Mesendoderm (in vitro differentiated cells): ENCODE data around the gene E2F8.

Experiments used
- DNase-seq: peaks from one replicate; pipeline ENCODE4 v3.0.0; 2013
- H2AK5ac ChIP-seq: 2 replicates; pipeline ENCODE4 v1.6.1; 2013; ENCODE audit warnings: low read length, inconsistent platforms
- H2BK120ac ChIP-seq: 2 replicates; pipeline ENCODE4 v1.6.1; 2013; ENCODE audit warnings: low read depth, mild to moderate bottlenecking, low read length, moderate library complexity, mixed read lengths
- H2BK15ac ChIP-seq: replicated peaks from 2 replicates; pipeline ENCODE4 v1.6.1; 2013; ENCODE audit warnings: low read depth, mild to moderate bottlenecking, moderate library complexity
- H2BK5ac ChIP-seq: 2 replicates; pipeline ENCODE4 v1.6.1; 2013; ENCODE audit warnings: low read length, inconsistent platforms
- H3K18ac ChIP-seq: 2 replicates; pipeline ENCODE4 v1.6.1; 2013; ENCODE audit warnings: mild to moderate bottlenecking, low read length, mixed read lengths
- H3K23ac ChIP-seq: one replicate; pipeline ENCODE4 v1.6.1; 2013; ENCODE audit warnings: low read length
- H3K27ac ChIP-seq: 2 replicates; pipeline ENCODE4 v1.5.1; 2013; ENCODE audit warnings: low read depth, mild to moderate bottlenecking, inconsistent platforms, low read length, moderate library complexity
- H3K27me3 ChIP-seq: 2 replicates; pipeline ENCODE4 v1.6.1; 2013; ENCODE audit warnings: low read length, control low read depth, mild to moderate bottlenecking, inconsistent platforms; ENCODE audit not compliant: insufficient read depth, poor library complexity
- H3K36me3 ChIP-seq: 2 replicates; pipeline ENCODE4 v1.6.1; 2013; ENCODE audit warnings: low read length, inconsistent platforms; ENCODE audit not compliant: control insufficient read depth, insufficient read depth
- H3K4ac ChIP-seq: one replicate; pipeline ENCODE4 v1.6.1; 2013; ENCODE audit warnings: low read depth, mild to moderate bottlenecking, low read length, moderate library complexity
- H3K4me1 ChIP-seq: 2 replicates; pipeline ENCODE4 v1.6.1; 2013; ENCODE audit warnings: low read depth, low read length, inconsistent platforms; ENCODE audit not compliant: control insufficient read depth
- H3K4me2 ChIP-seq: 2 replicates; pipeline ENCODE4 v1.6.1; 2013; ENCODE audit warnings: low read length
- H3K4me3 ChIP-seq: 2 replicates; pipeline ENCODE4 v1.5.1; 2013; ENCODE audit warnings: mild to moderate bottlenecking, low read length
- H3K56ac ChIP-seq: one replicate; pipeline ENCODE4 v1.6.1; 2013; ENCODE audit warnings: low read length
- H3K79me1 ChIP-seq: 2 replicates; pipeline ENCODE4 v1.6.1; 2013; ENCODE audit warnings: low read length, inconsistent platforms
- H3K79me2 ChIP-seq: 2 replicates; pipeline ENCODE4 v1.6.1; 2013; ENCODE audit warnings: mild to moderate bottlenecking, low read length; ENCODE audit not compliant: control insufficient read depth, insufficient read depth
- H3K9ac ChIP-seq: 2 replicates; pipeline ENCODE4 v1.6.1; 2013; ENCODE audit warnings: low read length, inconsistent platforms
- H4K5ac ChIP-seq: one replicate; pipeline ENCODE4 v1.6.1; 2013; ENCODE audit warnings: low read length
- H4K8ac ChIP-seq: one replicate; pipeline ENCODE4 v1.6.1; 2013; ENCODE audit warnings: low read depth, mild to moderate bottlenecking, control low read depth, low read length, moderate library complexity
- WGBS: extraction: QIAGEN DNeasy Blood & Tissue Kit; methylation state at CpG from one replicate; pipeline ENCODE4 v1.1.7; 2013; ENCODE audit warnings: low lambda C conversion rate, missing lambda C conversion rate; ENCODE audit not compliant: insufficient coverage; ENCODE audit errors: extremely low coverage; 5-methylcytosine and 5-hydroxymethylcytosine counted together

The E2F8 gene

GRCh38 chr11:19187114-19187832, 53.5 kb downstream of the E2F8 start:
- Histone ChIP-seq H3K18ac (peak overlapping the region; percentile 16), H3K9ac (no peak overlapping the region), H3K4me2 (no peak overlapping the region), H4K5ac (no peak overlapping the region), H3K4ac (no peak overlapping the region), H4K8ac (no peak overlapping the region), H2BK5ac (no peak overlapping the region), H3K23ac (no peak overlapping the region), H3K4me1 (peaks cover 2% of the 10 kb centered on the region), H3K79me1 (no peaks in the 10 kb centered on the region), H2AK5ac (no peak overlapping the region), H3K27ac (no peak overlapping the region), H3K36me3 (no peaks in the 10 kb centered on the region), H2BK15ac (no peak overlapping the region), H3K56ac (no peak overlapping the region), H2BK120ac (no peak overlapping the region), H3K79me2 (no peaks in the 10 kb centered on the region), H3K27me3 (no peaks in the 10 kb centered on the region), H3K4me3 (no peak overlapping the region)
- no CpG with 5 or more reads among the region's 5 CpGs for WGBS
- no peak for DNase-seq

GRCh38 chr11:19185516-19186052, 55.2 kb downstream of the E2F8 start:
- Histone ChIP-seq H2AK5ac (no peak overlapping the region), H3K27ac (no peak overlapping the region), H3K4ac (no peak overlapping the region), H2BK5ac (no peak overlapping the region), H3K4me1 (peaks cover 2% of the 10 kb centered on the region), H3K36me3 (no peaks in the 10 kb centered on the region), H3K56ac (no peak overlapping the region), H3K4me2 (no peak overlapping the region), H2BK120ac (no peak overlapping the region), H3K79me1 (no peaks in the 10 kb centered on the region), H3K79me2 (no peaks in the 10 kb centered on the region), H4K8ac (no peak overlapping the region), H3K9ac (no peak overlapping the region), H3K27me3 (no peaks in the 10 kb centered on the region), H4K5ac (no peak overlapping the region), H2BK15ac (no peak overlapping the region), H3K18ac (no peak overlapping the region), H3K4me3 (no peak overlapping the region), H3K23ac (no peak overlapping the region)
- DNase-seq: no peak
- no CpG with 5 or more reads among the region's 6 CpGs for WGBS

- no peak for DNase-seq
- H3K9ac ChIP-seq: no peak overlapping the region
- no CpG with 5 or more reads among the region's 2 CpGs for WGBS
Observed at GRCh38 chr11:19185036-19185435, 55.7 kb downstream of the E2F8 start.

GRCh38 chr11:19183646-19184045, 57.1 kb downstream of the E2F8 start:
- Histone ChIP-seq H4K8ac (no peak overlapping the region), H3K27ac (no peak overlapping the region), H3K4me1 (peaks cover 2% of the 10 kb centered on the region), H4K5ac (no peak overlapping the region), H3K56ac (no peak overlapping the region), H3K4ac (no peak overlapping the region), H2BK15ac (no peak overlapping the region), H3K18ac (no peak overlapping the region), H2BK5ac (no peak overlapping the region), H3K9ac (no peak overlapping the region), H3K79me1 (no peaks in the 10 kb centered on the region), H3K4me3 (no peak overlapping the region), H2AK5ac (no peak overlapping the region), H3K36me3 (no peaks in the 10 kb centered on the region), H3K27me3 (no peaks in the 10 kb centered on the region), H3K79me2 (no peaks in the 10 kb centered on the region), H3K4me2 (no peak overlapping the region), H2BK120ac (no peak overlapping the region), H3K23ac (no peak overlapping the region)
- WGBS: no CpG with 5 or more reads among the region's 7 CpGs
- peak; percentile 83 for DNase-seq

More at GRCh38 chr11:19185036-19185435, 55.7 kb downstream of the E2F8 start:
- Histone ChIP-seq H4K8ac (no peak overlapping the region), H3K36me3 (no peaks in the 10 kb centered on the region), H3K4ac (no peak overlapping the region), H3K23ac (no peak overlapping the region), H2BK120ac (no peak overlapping the region), H3K79me2 (no peaks in the 10 kb centered on the region), H3K4me3 (no peak overlapping the region), H3K4me1 (peaks cover 2% of the 10 kb centered on the region), H3K18ac (no peak overlapping the region), H2AK5ac (no peak overlapping the region), H3K27ac (no peak overlapping the region), H2BK15ac (no peak overlapping the region), H2BK5ac (no peak overlapping the region), H3K27me3 (no peaks in the 10 kb centered on the region), H3K4me2 (no peak overlapping the region), H3K56ac (no peak overlapping the region), H4K5ac (no peak overlapping the region), H3K79me1 (no peaks in the 10 kb centered on the region)

GRCh38 chr11:19181531-19182261, 59.0 kb downstream of the E2F8 start:
- no peak overlapping the region for H4K5ac ChIP-seq
- H3K4me1 ChIP-seq: no peaks in the 10 kb centered on the region
- H3K4ac ChIP-seq: no peak overlapping the region
- no peaks in the 10 kb centered on the region for H3K27me3 ChIP-seq
- H3K18ac ChIP-seq: no peak overlapping the region
- H3K4me3 ChIP-seq: no peak overlapping the region
- H3K36me3 ChIP-seq: no peaks in the 10 kb centered on the region
- H3K4me2 ChIP-seq: no peak overlapping the region
- no peak overlapping the region for H3K27ac ChIP-seq
- no peak overlapping the region for H2BK120ac ChIP-seq
- H3K9ac ChIP-seq: no peak overlapping the region
- no peak overlapping the region for H3K56ac ChIP-seq
- H2BK5ac ChIP-seq: no peak overlapping the region
- no peak overlapping the region for H2BK15ac ChIP-seq
- no peaks in the 10 kb centered on the region for H3K79me2 ChIP-seq
- H4K8ac ChIP-seq: no peak overlapping the region
- no CpG with 5 or more reads among the region's 5 CpGs for WGBS
- no peak overlapping the region for H2AK5ac ChIP-seq
- no peak overlapping the region for H3K23ac ChIP-seq
- no peak for DNase-seq
- no peaks in the 10 kb centered on the region for H3K79me1 ChIP-seq
